ENCODE results near the gene FARS2.

The FARS2 gene

DNA sequence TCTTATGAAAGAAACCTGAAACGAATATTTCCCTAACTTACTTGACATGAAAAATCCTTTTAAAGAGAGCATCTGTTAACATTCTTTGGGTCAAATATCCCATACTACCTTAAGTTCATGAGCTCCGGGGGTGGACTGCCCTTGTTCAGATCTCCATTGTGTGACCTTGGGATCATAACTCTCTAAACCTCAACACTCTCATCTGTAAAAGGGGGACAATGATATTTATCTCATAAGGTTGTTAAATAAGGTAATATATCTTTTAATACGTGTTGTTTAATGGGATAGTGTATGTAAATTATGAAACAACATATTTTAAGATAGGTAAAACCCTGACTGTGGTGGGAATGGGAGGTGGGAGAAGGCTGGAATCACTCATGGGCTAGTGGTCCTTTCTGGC, 326.3 kb downstream of the FARS2 start:
- DNase-seq (ENCODE audit: low spot score) = no peak

DNA sequence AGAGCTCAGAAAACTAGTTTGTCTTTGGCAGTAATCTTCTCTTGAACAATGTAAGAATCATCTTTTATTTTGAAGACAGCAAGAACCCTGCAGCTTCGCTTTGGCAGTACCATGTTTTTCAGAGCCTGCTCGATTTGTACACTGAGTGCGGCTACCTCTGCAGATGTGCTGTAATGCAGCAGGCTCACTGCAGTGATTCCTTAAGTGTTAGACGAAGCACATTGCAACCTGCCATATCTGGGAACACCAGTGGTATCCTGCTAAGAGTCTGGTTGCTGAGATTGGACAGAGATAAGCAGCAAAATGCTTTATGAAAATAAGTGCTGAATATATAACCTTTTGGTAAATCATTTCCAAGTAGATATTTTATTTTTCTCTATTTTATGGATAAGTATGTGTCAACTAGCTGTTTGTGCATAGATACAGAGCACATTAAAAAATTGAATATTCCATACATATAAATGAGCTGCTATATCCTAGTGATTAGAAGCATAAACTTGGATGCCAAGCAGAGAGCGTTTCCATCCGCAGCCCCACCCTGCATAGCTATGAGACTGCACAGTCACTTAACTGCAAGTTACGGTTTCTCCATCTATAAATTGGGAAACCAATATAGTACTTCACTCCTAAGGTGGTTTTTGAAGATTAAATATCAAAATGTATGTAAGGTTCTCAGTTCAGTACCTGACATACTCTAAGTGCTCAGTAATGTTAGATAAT, 328.3 kb downstream of the FARS2 start:
- no peak for DNase-seq (ENCODE audit: low spot score)

DNA sequence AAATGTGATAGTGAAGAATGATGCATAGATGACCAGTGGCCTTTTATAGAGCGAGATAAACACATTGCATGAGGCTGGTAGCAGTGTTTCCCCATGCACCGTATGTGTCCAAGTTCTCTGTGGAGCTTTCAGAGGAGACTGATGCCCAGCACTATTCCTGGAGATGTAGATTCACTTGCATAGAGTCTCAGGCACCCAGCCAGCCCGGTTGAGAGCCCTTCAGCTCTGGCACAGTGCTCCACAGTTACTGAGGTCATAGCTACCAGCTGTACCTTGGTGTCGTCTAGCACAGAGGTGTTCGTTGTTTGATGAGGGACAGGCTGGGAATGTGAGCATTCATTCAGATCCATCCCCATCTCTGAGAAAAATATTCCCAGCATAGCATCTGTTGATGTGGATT, 328.9 kb downstream of the FARS2 start:
- no peak for DNase-seq (ENCODE audit: low spot score)

DNA sequence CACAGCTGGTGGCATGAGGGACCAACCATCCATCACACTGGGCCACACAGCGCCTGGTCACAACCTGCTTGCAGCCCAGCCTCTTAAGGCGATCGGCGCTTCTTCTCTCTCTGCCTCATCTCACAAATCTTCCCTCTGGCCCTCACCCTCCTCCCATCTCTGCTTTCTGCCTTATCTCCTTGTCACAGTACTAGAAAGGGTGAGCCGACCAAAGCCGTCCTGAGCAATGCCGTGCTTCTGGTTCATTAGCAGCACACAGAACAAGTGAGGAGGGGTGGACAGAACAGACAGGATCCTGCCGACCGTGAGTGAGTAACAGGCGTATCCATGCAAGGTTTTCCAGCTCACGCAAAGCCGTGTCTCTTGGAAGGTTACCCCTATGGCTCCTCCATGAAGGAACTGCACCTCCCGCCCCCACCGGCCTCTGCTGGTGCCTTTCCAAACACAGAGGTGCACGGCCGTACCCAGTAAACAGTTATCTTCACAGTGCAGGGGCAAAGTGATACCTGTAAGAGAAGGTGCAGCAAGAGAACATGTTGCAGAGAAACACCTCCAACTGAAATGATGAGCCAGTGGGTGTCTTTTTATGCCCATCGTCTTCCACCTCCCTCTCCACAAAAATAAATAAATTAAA, 331.7 kb downstream of the FARS2 start:
- DNase-seq (ENCODE audit: low spot score) = no peak

DNA sequence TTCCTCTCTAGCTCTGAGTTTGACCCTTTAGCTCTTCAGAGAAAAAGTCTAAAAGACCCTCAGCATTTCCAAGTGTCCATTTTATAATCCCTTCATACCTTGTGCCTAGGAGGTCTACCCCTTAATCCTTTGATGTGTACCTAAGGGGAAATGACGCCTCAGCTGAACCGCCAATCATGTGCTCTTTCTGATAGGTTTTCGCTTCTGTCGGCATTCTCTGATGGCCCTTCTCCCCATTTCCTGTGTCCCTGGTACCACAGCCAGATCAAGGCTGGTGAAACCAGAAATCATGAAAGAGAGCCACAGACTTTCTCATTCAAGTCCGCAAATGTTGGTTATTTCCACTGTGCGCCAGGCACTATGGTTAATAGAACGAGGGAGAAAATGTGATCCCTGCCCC, 333.9 kb downstream of the FARS2 start:
- no peak for DNase-seq (ENCODE audit: low spot score)

DNA sequence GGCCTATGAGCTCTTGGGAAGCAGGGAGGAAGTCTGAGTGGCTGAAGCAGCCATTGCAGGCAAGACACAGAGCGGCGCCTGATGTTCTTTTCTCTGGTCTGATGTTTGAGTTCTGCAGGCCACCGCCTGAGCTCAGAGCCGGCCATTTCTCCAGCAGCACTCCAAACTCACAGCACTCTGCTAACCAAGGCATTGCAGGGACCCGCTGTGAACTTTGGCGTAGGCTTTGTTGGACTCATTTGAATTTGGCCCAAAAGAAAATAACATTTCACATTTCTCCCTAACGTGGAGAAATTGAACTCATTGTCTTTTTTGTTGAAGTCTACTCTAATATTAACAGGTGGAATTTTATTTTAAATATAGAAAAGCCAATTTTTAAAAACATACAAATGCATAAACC, 336.1 kb downstream of the FARS2 start:
- no peak for DNase-seq (ENCODE audit: low spot score)

DNA sequence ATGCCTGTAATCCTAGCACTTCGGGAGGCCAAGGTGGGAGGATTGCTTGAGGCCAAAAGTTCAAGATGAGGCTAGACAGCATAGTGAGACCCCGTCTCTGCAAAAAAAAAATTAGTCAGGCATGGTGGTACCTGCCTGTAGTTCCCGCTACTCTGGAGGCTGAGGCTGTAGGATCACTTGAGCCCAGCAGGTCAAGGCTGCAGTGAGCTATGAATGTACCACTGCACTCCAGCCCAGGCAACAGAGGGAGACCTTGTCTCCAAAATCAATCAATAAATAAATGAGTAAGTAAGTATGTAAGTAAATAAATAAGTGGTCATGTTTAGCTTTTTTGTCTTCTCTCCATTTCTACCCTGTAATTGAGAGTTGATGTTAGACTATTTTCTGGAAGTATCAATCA, 336.8 kb downstream of the FARS2 start:
- no peak for DNase-seq (ENCODE audit: low spot score)

DNA sequence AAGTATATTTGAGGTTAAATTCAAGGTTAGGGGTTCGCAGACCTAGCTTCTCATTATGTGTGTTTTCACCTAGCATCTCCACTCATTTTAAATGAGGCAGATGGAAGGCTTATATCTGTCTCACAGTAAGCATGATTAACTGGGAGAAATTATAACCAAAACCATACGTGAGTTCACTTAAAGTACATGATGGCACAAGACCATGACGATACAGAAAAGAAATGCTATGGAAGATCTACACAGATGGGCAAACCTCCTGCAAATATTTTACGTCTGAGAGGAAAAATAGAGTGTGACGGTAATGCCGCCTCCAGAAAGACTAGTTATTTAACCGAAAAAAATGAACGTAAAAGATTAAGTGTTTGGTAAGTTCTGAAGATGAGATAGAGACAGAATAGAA, 337.8 kb downstream of the FARS2 start:
- no peak for DNase-seq (ENCODE audit: low spot score)

DNA sequence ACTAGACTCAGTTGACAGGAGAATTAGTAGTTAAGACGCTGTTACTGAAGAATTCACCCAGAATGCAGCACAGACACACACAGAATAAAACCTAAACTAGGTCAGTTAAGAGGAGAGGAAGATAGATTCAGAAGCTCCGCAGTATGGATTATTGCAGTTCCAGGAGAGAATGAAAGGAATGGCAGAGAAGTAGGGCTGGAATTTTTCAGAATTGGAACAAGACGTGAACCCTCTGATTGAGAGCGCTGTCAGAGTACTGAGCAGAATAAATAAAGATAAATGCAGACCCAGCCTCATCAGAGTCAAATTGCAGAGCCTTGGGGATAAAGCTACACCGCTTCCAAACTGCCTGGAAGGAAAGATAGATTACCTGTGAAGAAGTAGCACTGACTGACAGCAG, 344.6 kb downstream of the FARS2 start:
- DNase-seq (ENCODE audit: low spot score) = no peak

DNA sequence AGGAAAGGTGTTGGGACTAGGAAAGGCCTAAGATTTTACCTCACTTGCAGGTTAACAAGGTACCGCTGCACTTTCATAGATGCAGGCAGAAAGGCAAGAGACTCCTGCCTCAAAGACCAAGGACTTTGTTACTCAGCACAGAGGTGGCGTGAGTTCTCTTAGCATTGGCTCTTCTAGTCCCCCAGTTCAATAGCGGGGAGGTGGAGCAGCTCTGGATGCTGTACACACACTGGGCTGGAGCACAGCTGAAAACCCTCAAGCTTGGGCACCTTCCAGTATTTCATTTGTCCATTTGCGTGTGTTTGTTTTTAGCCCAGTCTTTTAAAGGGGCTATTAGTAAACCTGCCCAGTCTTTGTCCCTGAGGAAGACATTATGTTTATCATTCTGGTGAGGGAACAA, 345.2 kb downstream of the FARS2 start:
- no peak for DNase-seq (ENCODE audit: low spot score)

DNA sequence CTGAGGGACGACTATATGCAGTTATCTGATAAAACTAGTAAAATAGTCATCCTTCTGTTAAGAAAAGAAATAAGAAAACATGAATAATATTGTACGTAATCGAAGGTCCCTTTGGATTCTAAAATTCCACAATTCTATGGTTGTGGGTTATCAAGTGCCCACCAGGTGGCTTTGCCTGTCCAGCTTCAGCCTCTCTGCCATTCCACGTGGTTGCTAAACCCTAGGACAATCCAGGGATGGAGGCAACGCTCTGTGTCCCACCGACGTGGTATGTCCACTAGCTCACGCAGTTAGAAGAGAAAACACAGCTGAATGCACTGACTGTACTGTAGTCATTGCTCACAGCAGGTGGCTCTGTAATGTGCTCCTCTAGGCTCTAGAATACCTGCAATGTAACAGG, 349.3 kb downstream of the FARS2 start:
- no peak for DNase-seq (ENCODE audit: low spot score)

DNA sequence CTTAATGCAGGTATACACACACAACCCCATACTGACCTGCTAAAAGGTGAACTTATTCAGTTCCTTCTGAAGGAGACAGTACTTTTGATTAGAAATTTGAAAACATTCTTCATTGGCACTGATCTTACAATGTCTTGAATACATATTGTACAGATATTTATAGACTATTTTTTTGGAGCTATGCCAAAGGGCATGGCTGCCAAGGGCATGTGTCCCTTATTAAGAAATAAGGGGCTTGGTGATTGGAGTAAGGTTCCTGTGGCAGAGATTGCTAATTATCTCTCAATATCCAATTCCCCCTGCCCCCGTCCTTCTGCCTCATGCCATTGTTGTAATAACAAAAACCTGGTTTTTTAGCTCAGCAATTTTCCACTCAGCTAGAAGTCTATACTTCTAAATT, 355.9 kb downstream of the FARS2 start:
- DNase-seq (ENCODE audit: low spot score) = no peak

DNA sequence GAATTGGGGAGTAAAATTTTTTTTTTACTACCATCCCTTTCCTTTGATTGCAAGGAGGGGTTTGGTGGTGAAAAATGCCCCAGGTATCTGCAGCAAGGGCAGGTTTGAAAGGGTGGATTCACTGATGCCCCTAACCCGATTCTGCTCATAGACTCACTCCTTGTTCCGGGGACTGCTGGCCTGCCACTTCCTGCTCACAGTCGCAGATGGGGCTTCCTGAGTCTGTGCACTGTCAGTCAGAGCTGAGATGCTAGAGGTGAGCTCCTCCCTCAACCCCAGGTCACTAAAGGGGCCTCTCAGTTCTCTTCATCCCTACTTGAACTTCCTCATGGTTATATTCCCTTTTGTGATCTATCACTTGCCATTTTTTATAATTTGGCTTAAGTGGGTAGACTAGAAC, 357.9 kb downstream of the FARS2 start:
- DNase-seq (ENCODE audit: low spot score) = no peak

DNA sequence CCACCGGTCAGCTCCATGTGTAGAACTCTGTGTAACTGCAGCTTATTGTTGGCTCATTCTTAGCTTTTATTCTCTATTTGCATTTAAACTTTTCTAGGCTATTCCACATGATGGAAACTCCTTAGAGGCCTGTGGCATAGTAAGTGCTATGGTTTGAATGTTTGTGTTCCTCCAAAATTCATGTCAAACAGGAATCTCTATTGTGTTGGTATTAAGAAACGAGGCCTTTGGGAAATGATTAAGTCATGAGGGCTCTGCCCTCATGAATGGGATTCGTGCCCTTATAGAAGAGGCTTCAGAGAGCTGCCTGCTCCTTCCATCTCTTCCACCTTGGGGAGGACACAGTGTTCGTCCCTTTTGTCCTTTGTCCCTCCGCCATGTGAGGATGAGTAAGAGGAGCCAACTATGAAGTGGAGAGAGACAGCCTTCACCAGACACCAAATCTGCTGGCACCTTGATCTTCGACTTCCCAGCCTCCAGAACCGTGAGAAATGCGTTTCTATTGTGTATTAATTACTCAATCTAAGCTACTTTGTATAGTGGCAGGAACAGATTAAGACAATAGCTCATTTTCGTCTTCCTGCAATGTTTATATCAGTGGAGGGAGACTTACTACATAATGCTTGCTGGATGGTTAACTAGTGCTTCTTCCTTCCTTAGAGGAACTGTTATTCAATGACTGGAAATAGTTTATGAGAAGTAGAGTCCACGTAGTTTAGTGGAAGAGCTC, 361.1 kb downstream of the FARS2 start:
- DNase-seq (ENCODE audit: low spot score) = peak; percentile 53

DNA sequence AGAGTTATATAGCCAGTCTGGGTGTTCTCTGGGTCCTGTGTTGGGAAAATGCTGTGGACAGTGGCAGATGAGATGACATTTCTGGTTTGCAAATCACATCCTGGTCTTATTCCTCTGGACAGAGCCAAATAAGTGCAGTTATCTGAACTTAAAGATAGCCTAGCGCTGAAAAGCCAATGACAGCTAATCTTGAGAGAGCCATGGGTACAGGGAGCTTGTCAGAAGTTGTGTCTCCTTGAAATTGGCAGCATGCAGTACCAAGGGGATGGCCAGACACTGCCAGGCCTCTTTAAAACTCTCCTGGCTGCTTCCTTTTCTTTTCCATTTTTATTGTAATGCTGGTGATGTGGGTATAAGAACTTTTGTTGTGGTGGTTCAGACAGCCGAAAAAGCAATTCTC, 362.5 kb downstream of the FARS2 start:
- DNase-seq (ENCODE audit: low spot score) = no peak

DNA sequence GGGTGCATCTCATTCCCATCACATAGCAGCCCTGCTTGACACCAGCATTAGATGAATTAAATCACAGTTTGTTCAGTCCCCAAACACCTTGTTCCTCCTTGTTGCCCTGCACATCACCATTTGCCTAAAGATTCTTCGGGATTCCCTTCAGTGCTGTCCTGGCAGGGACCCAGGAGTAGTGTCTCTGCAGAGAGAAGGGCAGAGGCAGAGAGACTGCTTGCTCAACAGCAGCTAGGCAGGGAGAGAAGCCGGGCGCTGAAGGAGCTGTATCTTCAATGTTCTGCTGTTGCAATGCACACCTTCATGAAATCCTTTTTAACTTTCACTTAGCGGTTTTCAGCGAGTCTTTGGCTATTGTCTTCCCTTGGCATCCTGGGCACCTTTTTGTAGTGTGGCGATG, 362.9 kb downstream of the FARS2 start:
- no peak for DNase-seq (ENCODE audit: low spot score)

DNA sequence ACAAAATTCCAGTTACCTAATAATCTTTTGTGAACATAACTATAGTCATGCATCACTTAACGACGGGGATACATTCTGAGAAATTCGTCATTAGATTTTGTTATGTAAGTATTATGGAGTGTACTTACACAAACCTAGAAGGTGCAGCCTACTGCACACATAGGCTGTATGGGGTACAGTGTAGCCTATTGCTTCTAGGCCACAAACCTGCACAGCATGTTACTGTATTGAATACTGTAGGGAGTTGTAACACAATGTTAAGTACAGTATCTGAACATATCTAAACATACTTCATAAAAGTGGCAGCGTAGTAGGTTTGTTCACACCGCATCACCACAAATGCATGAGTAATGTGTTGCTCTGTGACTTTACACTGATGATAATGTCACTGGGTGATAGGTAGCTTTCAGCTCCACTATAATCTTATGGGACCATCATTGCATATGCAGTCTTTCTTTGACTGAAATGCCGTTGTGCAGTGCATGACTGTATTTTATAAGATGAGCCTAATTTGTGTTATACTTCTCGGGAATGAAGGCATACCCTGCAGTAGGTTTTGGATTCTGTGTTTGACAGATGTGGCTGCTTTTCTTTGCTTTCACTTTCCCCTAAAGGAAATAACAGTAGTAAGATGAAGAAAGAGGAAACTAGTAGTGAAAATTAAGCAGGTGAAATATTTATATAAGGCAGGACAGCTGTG, 365.6 kb downstream of the FARS2 start:
- no peak for DNase-seq (ENCODE audit: low spot score)

DNA sequence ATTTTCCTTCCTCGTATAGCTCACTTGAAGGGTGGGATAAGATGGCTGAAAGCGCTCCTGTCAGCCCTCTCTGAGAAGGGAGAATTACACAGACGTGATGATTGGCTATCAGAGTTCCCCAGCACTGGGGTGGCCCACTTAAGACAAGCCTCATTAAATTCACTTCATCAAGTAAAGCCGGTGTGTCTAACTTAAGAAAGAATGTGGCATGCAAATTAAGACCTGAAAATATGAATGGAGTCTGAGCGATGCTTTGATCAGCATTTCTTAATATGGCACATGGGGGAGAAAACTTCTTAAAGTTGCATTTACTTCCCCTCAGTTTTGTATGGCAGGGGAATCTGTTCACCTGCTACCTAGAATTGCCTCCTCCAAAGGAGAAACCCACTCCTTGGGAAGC, 369.3 kb downstream of the FARS2 start:
- no peak for DNase-seq (ENCODE audit: low spot score)

DNA sequence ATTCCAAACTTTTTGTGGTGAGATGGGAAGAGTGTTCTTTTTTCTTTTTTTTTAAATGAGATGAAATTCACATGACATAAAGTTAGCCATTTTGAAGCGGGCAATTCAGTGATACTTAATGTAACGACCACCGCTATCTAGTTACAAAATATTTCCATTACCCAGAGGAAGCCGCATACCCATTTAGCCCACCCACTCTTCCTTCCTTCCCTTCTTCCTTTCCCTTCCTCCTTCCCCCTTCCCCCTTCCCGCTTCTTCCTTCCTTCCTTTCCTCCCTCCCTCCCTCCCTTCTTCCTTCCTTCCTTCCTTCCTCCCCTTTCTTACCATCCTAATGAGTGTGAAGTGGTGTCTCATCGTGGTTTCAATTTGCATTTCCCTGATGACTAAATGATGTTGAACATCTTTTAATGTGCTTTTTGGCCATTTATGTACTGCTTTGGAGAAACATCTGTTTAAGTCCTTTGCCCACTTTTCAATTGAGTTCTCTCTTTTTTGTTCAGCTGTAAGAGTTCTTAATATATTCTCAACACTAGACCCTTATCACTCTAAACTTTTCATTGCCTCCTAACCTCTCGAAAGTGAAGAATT, 371.1 kb downstream of the FARS2 start:
- DNase-seq (ENCODE audit: low spot score) = no peak

DNA sequence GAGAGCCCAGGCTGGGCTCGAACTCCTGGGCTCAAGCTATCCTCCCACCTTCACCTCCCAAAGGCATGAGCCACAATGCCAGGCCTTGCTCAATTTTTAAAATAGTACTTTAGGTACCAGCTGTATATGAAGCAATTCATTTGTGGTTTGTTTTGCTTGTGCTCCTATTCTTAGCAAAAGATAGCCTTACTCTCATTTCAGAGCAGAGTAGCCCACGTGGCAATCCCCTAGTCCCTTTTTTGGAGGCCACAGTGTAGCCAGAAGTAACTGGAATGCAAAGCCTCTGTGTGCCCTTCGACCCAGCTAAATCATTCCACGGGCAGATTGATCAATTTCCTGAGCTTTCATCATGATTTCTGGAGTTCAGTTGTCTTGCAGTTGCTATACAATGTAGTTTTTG, 373.2 kb downstream of the FARS2 start:
- DNase-seq (ENCODE audit: low spot score) = no peak

DNA sequence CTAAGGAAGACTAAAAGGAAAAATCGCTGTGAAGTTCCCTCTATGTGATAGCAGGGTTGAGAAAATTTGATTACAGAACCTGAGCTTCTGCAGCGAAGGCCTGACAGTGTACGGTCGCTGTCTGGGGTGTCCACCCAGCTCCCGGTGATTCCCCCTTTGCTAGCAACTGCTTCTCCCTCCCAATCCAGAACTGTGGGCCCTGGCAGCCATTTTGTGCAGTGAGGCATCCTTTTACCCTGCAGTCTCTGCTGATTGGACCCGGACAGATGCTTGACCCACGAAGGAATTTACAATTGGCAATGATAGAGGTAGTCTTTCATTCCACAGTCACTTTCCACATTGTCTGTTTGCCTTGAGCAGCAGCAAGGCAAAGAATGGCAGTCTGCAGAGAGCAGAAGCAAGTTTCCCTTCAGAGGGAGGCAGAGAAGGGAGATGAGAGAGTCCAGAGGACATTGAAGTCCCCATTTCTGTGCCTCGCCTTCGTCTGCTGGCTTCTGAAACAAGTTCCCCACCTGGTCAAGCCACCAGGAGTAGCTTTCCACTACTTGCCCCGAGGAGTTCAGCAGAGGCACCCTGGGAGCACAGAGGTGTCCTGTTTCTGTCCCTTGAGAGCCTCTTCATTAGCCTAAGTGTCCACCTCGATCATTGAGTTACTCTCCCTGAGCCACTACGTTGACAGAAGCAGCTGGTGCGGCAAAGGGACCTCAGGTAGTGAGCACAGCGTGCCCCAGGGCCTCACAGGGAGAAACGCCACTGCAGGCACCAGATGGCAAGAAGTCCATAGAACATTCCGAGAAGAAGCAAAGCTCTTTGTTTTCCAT, 375.1 kb downstream of the FARS2 start:
- DNase-seq (ENCODE audit: low spot score) = no peak

DNA sequence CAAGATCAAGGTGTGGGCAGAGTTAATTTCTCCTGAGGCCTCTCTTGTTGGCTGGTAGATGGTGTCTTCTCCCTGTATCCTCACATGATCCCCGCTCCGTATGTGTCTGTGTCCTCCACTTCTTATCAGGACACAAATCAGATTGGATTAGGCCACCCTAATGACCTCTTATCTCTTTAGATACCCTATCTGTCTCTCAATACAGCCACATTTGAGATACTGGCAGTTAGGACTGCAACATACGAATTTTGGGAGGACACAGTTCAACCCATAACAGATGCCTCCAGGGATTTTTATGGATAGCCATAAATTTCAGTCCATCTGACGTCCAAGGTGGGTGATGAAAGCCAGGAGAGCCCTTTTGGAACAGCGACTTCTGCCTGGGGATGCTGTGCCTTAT, 376.4 kb downstream of the FARS2 start:
- DNase-seq (ENCODE audit: low spot score) = no peak
